Measurements from ENCODE around the gene GDPD1. TPM values are rescaled to one million over a fixed set of nuclear protein-coding genes. Genes with fewer than 3 reads are reported as not detected.
"Not testable (repeated sequence)": the region's sequence is repeated elsewhere in the genome, so short reads cannot be mapped to it uniquely, and the experiment has no call there.

Gene GDPD1
- polyA plus RNA-seq, 3 donors = 0.46 to 1.0 TPM; not detected in 1

DNA sequence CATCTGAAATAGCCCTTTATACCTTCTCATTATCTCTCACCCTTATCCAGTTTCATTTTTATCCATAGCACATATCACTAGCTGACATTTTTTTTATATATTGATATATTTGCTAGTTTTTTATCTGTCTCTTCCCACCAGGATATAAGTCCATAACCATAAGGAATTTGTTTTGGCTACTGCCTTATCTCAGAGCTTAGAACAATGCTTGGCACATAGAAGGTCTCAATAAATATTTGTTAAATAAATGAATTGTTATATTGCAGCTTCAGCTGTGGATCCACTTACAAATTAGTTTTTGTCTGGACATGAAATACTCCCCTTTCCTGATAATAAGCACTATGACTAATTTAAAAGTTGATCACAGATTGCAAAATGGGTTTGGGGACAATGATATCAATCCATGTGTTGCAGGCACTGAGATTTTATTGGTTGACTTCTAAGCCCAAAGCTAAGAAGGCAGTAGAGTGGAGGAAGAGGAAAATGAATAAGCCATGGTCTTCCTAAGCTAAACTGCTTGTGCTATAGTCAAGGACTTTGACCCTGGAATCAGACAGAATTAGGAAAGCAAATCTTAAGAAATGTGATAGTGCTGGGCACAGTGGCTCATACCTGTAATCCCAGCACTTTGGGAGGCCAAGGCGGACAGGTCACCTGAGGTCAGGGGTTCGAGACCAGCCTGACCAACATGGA is 79.2 kb downstream of the GDPD1 start:
- H3K27ac ChIP-seq (ENCODE audit: low read depth, low read length) = no peak overlapping the region
- 63 to 86% (median 82%) methylated on average over 2 of the region's 2 CpGs for WGBS, 3 donors

DNA sequence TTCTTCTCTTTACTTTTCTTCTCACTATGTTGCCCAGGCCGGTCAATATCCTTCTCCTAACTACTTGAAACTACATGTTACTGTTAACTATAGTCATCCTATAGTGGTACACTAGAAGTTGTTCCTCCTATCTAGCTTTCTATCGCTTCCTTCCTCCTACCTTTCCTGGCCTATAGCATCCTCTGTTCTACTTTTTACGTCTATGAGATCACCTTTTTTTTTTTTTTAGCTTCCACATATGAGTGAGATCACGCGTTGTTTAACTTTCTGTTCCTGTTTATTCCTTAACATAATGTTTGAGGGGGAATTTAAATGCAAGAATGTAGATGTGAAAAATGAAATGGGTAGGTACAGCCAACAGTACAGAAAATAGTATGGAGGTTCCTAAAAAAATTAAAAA is 80.6 kb downstream of the GDPD1 start:
- WGBS, 3 donors = 75 to 91% (median 79%) methylated on average over 5 of the region's 5 CpGs
- H3K27ac ChIP-seq (ENCODE audit: low read depth, low read length) = no peak overlapping the region

DNA sequence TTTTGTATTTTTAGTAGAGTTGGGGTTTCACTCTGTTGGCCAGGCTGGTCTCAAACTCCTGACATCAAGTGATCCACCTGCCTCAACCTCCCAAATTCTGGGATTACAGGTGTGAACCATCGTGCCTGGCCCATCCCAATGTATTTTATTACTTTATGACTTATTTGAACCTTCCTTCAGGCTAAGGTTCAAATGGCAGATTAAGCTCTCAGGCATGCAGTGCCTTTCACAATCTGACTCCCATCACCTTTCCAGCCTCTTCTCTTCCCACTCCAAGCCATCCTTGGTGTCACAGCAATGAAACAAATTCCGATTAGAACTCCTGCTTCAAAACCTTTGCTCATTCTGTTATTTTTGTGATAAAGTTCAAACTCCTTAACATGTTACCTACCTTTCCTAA is 84.5 kb downstream of the GDPD1 start:
- H3K27ac ChIP-seq (ENCODE audit: low read depth, low read length) = no peak overlapping the region
- 80 to 96% (median 92%) methylated on average over 2 of the region's 2 CpGs for WGBS, 3 donors

DNA sequence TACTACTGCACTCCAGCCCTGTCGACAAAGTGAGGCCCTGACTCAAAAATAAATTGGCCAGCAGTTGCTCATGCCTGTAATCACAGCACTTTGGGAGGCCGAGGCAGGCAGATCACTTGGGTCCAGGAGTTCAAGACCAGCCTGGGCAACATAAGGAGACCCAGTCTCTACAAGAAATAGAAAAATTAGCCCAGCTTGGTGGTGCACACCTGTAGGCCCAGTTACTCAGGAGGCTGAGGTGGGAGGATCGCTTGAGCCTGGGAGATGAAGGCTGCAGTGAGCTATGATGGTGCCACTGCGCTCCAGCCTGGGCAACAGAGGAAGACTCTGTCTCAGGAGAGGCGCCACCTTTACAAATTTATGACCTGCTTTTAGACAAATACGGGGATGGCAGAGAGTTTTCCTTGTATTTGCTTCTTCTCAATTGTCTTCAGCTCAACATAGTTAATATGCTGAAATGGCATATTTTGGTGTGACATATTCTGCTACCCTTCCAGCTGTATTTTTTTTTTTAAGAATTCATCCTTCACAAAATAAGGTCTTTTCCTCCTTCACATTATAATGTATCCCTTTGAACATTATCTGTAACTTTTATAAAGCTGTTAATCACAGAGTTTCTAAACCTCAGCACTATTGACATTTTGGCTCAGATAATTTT is 90.1 kb downstream of the GDPD1 start:
- no peak overlapping the region for H3K27ac ChIP-seq (ENCODE audit: low read depth, low read length)
- 72 to 81% (median 80%) methylated on average over 6 of the region's 6 CpGs for WGBS, 3 donors

- 3 to 4% (median 3%) methylated on average over 5 of the region's 5 CpGs for WGBS, 3 donors
- no peak overlapping the region for H3K27ac ChIP-seq (ENCODE audit: low read depth, low read length)
Measured at GRCh38 chr17:59311051-59311468, 90.7 kb downstream of the GDPD1 start.

- not testable (repeated sequence) for H3K27ac ChIP-seq (ENCODE audit: low read depth, low read length)
- WGBS, 3 donors = 84 to 91% (median 90%) methylated on average over 7 of the region's 7 CpGs
Measured at GRCh38 chr17:59311521-59311920, 91.2 kb downstream of the GDPD1 start.

GRCh38 chr17:59315866-59316265 is 95.6 kb downstream of the GDPD1 start:
- no peak overlapping the region for H3K27ac ChIP-seq (ENCODE audit: low read depth, low read length)
- 55 to 80% (median 61%) methylated on average over 4 of the region's 4 CpGs for WGBS, 3 donors

Other genes starting within 250 kb of the GDPD1 start
- 10 to 100 TPM in 2 of 3 donors, 1 to 10 TPM in 1; 4.0 to 15.5 (median 10.2) TPM for gene TRIM37, start 113.6 kb upstream of the GDPD1 start, polyA plus RNA-seq
- 10 to 100 TPM; 11.1 to 52.6 (median 19.4) TPM for gene SKA2, start 65.3 kb upstream of the GDPD1 start, polyA plus RNA-seq
- 1 to 10 TPM in 1 of 3 donors, under 1 TPM in 2; 0.36 to 1.9 (median 0.94) TPM for gene PRR11, start 64.8 kb upstream of the GDPD1 start, polyA plus RNA-seq
- gene SMG8, start 10.5 kb upstream of the GDPD1 start, polyA plus RNA-seq = 1 to 10 TPM; 2.1 to 5.7 (median 5.0) TPM
- 10 to 100 TPM in 2 of 3 donors, 1 to 10 TPM in 1; 6.0 to 22.8 (median 18.6) TPM for gene YPEL2, start 111.1 kb downstream of the GDPD1 start, polyA plus RNA-seq